Activated CD4-positive, CD25-positive, alpha-beta regulatory T cell treated with anti-CD3 and anti-CD28 coated beads, Interleukin-2, amount 50 U/mL, for 24 hours (primary cell): ENCODE data around the gene NADK.
"Not testable (repeated sequence)": the region's sequence is repeated elsewhere in the genome, so short reads cannot be mapped to it uniquely, and the experiment has no call there.

Experiments used
- ATAC-seq, 2 donors: fragments of 150-1000 bp; cut with Tn5 transposase; one replicate each; pipeline ENCODE4 v1.10.0; 2021; ENCODE audit warnings: mild to moderate bottlenecking in 1 of 2, moderate library complexity in 1 of 2

NADK gene

DNA sequence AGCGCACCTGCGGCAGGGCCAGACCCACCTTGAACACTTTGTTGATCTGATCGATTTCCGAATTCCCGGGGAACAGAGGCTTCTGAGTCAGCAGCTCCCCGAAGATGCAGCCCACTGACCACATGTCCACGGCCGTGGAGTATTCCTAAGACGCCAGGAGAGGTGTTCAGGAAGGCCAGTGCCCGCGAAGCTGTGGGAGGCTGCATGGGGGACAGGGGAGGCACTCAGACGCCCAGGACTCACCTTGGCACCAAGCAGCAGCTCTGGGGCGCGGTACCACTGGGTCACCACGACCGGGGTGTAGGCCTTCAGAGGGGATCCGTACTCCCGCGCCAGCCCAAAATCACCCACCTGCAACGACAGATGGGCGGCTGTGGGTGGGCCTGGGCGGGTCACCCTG lies 74.5 kb downstream of the NADK start:
- ATAC-seq, result no peak

DNA sequence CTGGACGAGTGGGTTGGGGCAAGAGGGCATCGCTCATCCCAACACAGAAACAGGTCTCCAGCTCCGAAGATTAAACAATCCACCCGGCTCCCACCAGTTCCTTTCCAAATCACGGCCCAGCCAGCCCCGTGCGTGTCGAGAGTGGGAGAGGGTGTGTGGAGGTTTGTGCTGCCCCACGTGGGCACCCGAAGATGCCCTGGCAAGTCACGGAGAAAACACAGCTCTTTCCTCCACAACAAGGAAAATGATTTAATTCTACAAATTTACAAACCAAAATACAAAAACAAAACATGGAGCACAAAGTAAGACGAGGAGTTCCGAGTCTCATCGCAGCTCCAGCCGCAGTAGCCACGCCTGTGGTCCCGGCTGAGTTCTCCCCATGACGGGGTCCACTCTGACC lies 75.8 kb downstream of the NADK start:
- ATAC-seq, result not testable (repeated sequence)
